ENCODE measurements around the gene FER.
"Not testable (repeated sequence)": the region's sequence is repeated elsewhere in the genome, so short reads cannot be mapped to it uniquely, and the experiment has no call there.

FER gene

GRCh38 chr5:109016300-109016699, 268.6 kb downstream of the FER start:
- H3K36me3 ChIP-seq (ENCODE audit: control insufficient read depth in 1 of 2, insufficient read depth in 2 of 2, low read length in 2 of 2): no peaks in the 10 kb centered on the region

GRCh38 chr5:109022056-109022455, 274.4 kb downstream of the FER start:
- H3K27me3 ChIP-seq (ENCODE audit: low read depth, low read length): no peaks in the 10 kb centered on the region
- peaks cover 0 to 5% of the 10 kb centered on the region in 2 donors for H3K9me3 ChIP-seq (ENCODE audit: control insufficient read depth in 1 of 2, low read length in 2 of 2)
- peaks cover 0 to 6% of the 10 kb centered on the region in 2 donors for H3K36me3 ChIP-seq (ENCODE audit: control insufficient read depth in 1 of 2, insufficient read depth in 2 of 2, low read length in 2 of 2)
- H3K27ac ChIP-seq (ENCODE audit: low read length): no peak overlapping the region
- no peaks in the 10 kb centered on the region for H3K4me1 ChIP-seq (ENCODE audit: control insufficient read depth in 1 of 2, insufficient read depth in 2 of 2, low read length in 2 of 2)
- H3K4me3 ChIP-seq (ENCODE audit: low read depth in 1 of 2, low read length in 2 of 2): no peak overlapping the region

More at GRCh38 chr5:109016300-109016699, 268.6 kb downstream of the FER start:
- Histone ChIP-seq H3K4me1 (ENCODE audit: control insufficient read depth in 1 of 2, insufficient read depth in 2 of 2, low read length in 2 of 2) (peaks cover 0 to 3% of the 10 kb centered on the region in 2 donors), H3K4me3 (ENCODE audit: low read depth in 1 of 2, low read length in 2 of 2) (no peak overlapping the region), H3K27ac (ENCODE audit: low read length) (no peak overlapping the region), H3K27me3 (ENCODE audit: low read depth, low read length) (no peaks in the 10 kb centered on the region), H3K9me3 (ENCODE audit: control insufficient read depth in 1 of 2, low read length in 2 of 2) (no peaks in the 10 kb centered on the region)

DNA sequence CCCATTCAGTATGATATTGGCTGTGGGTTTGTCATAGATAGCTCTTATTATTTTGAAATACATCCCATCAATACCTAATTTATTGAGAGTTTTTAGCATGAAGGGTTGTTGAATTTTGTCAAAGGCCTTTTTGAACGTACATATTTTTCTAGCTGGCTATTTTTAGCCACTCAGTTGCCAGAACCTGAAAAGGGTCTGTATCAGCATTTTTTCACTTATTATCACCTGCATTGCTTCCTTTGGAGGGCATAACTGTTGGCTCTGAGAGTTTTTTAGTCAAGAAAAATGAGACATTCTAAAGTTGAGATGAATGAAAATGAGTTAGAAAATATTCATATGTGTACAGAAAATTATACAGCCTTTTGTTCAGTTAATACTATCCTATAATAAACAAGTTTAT, 278.0 kb downstream of the FER start:
- H3K27ac ChIP-seq (ENCODE audit: low read length); H3K9me3 ChIP-seq (ENCODE audit: control insufficient read depth in 1 of 2, low read length in 2 of 2); H3K4me3 ChIP-seq (ENCODE audit: low read depth in 1 of 2, low read length in 2 of 2); H3K27me3 ChIP-seq (ENCODE audit: low read depth, low read length); H3K4me1 ChIP-seq (ENCODE audit: control insufficient read depth in 1 of 2, insufficient read depth in 2 of 2, low read length in 2 of 2); H3K36me3 ChIP-seq (ENCODE audit: control insufficient read depth in 1 of 2, insufficient read depth in 2 of 2, low read length in 2 of 2): not testable (repeated sequence)

- peaks cover 0 to 5% of the 10 kb centered on the region in 2 donors for H3K9me3 ChIP-seq (ENCODE audit: control insufficient read depth in 1 of 2, low read length in 2 of 2)
- peaks cover 0 to 6% of the 10 kb centered on the region in 2 donors for H3K36me3 ChIP-seq (ENCODE audit: control insufficient read depth in 1 of 2, insufficient read depth in 2 of 2, low read length in 2 of 2)
- peaks cover 0 to 3% of the 10 kb centered on the region in 2 donors for H3K4me1 ChIP-seq (ENCODE audit: control insufficient read depth in 1 of 2, insufficient read depth in 2 of 2, low read length in 2 of 2)
- H3K4me3 ChIP-seq (ENCODE audit: low read depth in 1 of 2, low read length in 2 of 2): no peak overlapping the region
- H3K27ac ChIP-seq (ENCODE audit: low read length): no peak overlapping the region
- H3K27me3 ChIP-seq (ENCODE audit: low read depth, low read length): no peaks in the 10 kb centered on the region
These were observed 280.4 kb downstream of the FER start for GRCh38 chr5:109027983-109028607.

- H3K36me3 ChIP-seq (ENCODE audit: control insufficient read depth in 1 of 2, insufficient read depth in 2 of 2, low read length in 2 of 2): peaks cover 0 to 6% of the 10 kb centered on the region in 2 donors
- peaks cover 0 to 3% of the 10 kb centered on the region in 2 donors for H3K4me1 ChIP-seq (ENCODE audit: control insufficient read depth in 1 of 2, insufficient read depth in 2 of 2, low read length in 2 of 2)
- H3K9me3 ChIP-seq (ENCODE audit: control insufficient read depth in 1 of 2, low read length in 2 of 2): peaks cover 0 to 5% of the 10 kb centered on the region in 2 donors
- H3K27me3 ChIP-seq (ENCODE audit: low read depth, low read length): no peaks in the 10 kb centered on the region
- H3K4me3 ChIP-seq (ENCODE audit: low read depth in 1 of 2, low read length in 2 of 2): no peak overlapping the region
- H3K27ac ChIP-seq (ENCODE audit: low read length): no peak overlapping the region
These were observed 281.1 kb downstream of the FER start for GRCh38 chr5:109028608-109029299.

DNA sequence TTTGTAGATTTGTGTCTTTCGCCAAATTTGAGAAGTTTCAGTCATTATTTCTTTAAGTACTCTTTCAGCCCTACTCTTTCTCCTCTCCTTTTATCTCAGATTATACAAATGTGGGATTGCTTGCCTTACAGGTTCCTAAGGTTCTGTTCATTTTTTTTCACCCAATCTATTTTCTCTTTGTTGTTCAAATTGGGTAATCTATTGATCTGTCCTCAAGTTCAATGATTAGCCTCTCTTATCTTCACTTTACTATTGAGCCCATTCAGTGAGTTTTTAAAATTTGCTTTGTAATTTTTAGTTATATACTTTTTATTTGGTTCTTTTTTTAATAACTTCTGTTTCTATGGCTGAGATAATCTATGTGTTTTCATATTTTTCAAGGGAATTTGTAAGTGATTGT, 282.1 kb downstream of the FER start:
- H3K4me1 ChIP-seq (ENCODE audit: control insufficient read depth in 1 of 2, insufficient read depth in 2 of 2, low read length in 2 of 2): peaks cover 0 to 3% of the 10 kb centered on the region in 2 donors
- H3K27me3 ChIP-seq (ENCODE audit: low read depth, low read length): no peaks in the 10 kb centered on the region
- H3K4me3 ChIP-seq (ENCODE audit: low read depth in 1 of 2, low read length in 2 of 2): no peak overlapping the region
- no peaks in the 10 kb centered on the region for H3K9me3 ChIP-seq (ENCODE audit: control insufficient read depth in 1 of 2, low read length in 2 of 2)
- H3K27ac ChIP-seq (ENCODE audit: low read length): no peak overlapping the region
- H3K36me3 ChIP-seq (ENCODE audit: control insufficient read depth in 1 of 2, insufficient read depth in 2 of 2, low read length in 2 of 2): no peaks in the 10 kb centered on the region

DNA sequence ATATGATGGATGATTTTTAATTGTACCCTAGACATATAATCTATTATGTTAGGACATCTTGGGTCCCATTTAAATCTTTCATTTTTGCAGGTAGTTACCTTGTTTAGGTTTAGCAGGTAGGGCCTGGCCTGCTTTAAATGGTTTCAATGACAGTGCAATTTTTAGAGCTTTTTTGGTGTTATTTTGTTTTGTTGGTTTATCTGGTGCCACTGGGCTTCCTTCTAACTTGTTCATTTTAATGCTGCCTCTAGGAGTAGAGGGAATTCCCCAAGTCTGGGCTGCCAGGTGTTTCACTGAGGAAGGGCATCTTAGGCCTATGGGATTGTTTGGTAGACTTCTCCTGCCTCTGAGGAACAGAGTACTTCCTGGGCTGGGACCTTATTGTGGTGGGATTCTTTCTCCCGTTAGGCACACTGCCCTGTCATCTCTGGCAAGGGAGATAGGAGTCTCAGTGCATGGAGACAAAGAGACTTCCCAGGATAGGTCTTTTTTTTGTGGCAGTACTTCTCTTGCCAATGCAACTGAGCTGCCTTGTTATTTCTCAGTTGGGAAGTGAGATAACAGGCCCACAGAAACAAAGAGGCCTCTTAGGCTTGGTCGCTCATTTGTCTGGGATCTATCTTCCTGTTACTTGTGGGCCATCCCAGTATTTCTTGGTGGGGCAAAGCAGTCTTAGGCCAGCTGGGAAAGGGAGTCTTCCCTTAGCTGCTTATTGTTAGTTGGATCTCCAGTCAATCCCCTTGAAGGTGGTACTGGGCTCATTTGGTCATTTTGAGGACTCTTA, 282.9 kb downstream of the FER start:
- H3K9me3 ChIP-seq (ENCODE audit: control insufficient read depth in 1 of 2, low read length in 2 of 2): no peaks in the 10 kb centered on the region
- H3K36me3 ChIP-seq (ENCODE audit: control insufficient read depth in 1 of 2, insufficient read depth in 2 of 2, low read length in 2 of 2): no peaks in the 10 kb centered on the region
- H3K4me3 ChIP-seq (ENCODE audit: low read depth in 1 of 2, low read length in 2 of 2): no peak overlapping the region
- no peak overlapping the region for H3K27ac ChIP-seq (ENCODE audit: low read length)
- peaks cover 0 to 3% of the 10 kb centered on the region in 2 donors for H3K4me1 ChIP-seq (ENCODE audit: control insufficient read depth in 1 of 2, insufficient read depth in 2 of 2, low read length in 2 of 2)
- no peaks in the 10 kb centered on the region for H3K27me3 ChIP-seq (ENCODE audit: low read depth, low read length)

GRCh38 chr5:109034306-109034705, 286.6 kb downstream of the FER start:
- Histone ChIP-seq H3K36me3 (ENCODE audit: control insufficient read depth in 1 of 2, insufficient read depth in 2 of 2, low read length in 2 of 2) (no peaks in the 10 kb centered on the region), H3K4me3 (ENCODE audit: low read depth in 1 of 2, low read length in 2 of 2) (no peak overlapping the region), H3K4me1 (ENCODE audit: control insufficient read depth in 1 of 2, insufficient read depth in 2 of 2, low read length in 2 of 2) (no peaks in the 10 kb centered on the region), H3K27ac (ENCODE audit: low read length) (no peak overlapping the region), H3K27me3 (ENCODE audit: low read depth, low read length) (no peaks in the 10 kb centered on the region), H3K9me3 (ENCODE audit: control insufficient read depth in 1 of 2, low read length in 2 of 2) (no peaks in the 10 kb centered on the region)

DNA sequence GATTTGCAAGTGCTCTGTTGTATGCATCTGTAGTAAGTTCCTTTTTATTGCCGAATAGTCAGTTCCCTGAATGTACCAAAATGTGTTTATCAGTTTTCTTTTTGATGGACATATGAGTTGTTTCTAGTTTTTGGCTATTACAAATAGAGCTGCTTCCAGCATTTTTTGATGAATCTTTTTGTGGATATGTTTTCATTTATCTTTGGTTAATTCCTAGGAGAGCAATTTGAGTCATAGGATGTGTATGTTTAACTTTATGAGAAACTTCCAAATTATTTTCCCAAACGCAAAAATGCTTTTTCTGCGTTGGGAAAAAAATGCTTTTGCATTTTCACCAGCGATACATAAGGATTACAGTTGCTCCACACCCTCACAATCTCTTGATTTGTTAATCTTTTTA, 287.7 kb downstream of the FER start:
- peaks cover 0 to 3% of the 10 kb centered on the region in 2 donors for H3K36me3 ChIP-seq (ENCODE audit: control insufficient read depth in 1 of 2, insufficient read depth in 2 of 2, low read length in 2 of 2)
- no peaks in the 10 kb centered on the region for H3K27me3 ChIP-seq (ENCODE audit: low read depth, low read length)
- H3K4me3 ChIP-seq (ENCODE audit: low read depth in 1 of 2, low read length in 2 of 2): no peak overlapping the region
- H3K4me1 ChIP-seq (ENCODE audit: control insufficient read depth in 1 of 2, insufficient read depth in 2 of 2, low read length in 2 of 2): no peaks in the 10 kb centered on the region
- no peak overlapping the region for H3K27ac ChIP-seq (ENCODE audit: low read length)
- H3K9me3 ChIP-seq (ENCODE audit: control insufficient read depth in 1 of 2, low read length in 2 of 2): no peaks in the 10 kb centered on the region

- H3K4me3 ChIP-seq (ENCODE audit: low read depth in 1 of 2, low read length in 2 of 2): no peak overlapping the region
- no peak overlapping the region for H3K27ac ChIP-seq (ENCODE audit: low read length)
- peaks cover 0 to 5% of the 10 kb centered on the region in 2 donors for H3K36me3 ChIP-seq (ENCODE audit: control insufficient read depth in 1 of 2, insufficient read depth in 2 of 2, low read length in 2 of 2)
- no peaks in the 10 kb centered on the region for H3K9me3 ChIP-seq (ENCODE audit: control insufficient read depth in 1 of 2, low read length in 2 of 2)
- no peaks in the 10 kb centered on the region for H3K4me1 ChIP-seq (ENCODE audit: control insufficient read depth in 1 of 2, insufficient read depth in 2 of 2, low read length in 2 of 2)
- H3K27me3 ChIP-seq (ENCODE audit: low read depth, low read length): no peaks in the 10 kb centered on the region
These were observed 290.6 kb downstream of the FER start for GRCh38 chr5:109038209-109038840.

- no peaks in the 10 kb centered on the region for H3K4me1 ChIP-seq (ENCODE audit: control insufficient read depth in 1 of 2, insufficient read depth in 2 of 2, low read length in 2 of 2)
- no peak overlapping the region for H3K27ac ChIP-seq (ENCODE audit: low read length)
- no peak overlapping the region for H3K4me3 ChIP-seq (ENCODE audit: low read depth in 1 of 2, low read length in 2 of 2)
- no peaks in the 10 kb centered on the region for H3K9me3 ChIP-seq (ENCODE audit: control insufficient read depth in 1 of 2, low read length in 2 of 2)
- peaks cover 0 to 5% of the 10 kb centered on the region in 2 donors for H3K36me3 ChIP-seq (ENCODE audit: control insufficient read depth in 1 of 2, insufficient read depth in 2 of 2, low read length in 2 of 2)
- H3K27me3 ChIP-seq (ENCODE audit: low read depth, low read length): no peaks in the 10 kb centered on the region
These were observed 293.6 kb downstream of the FER start for GRCh38 chr5:109041317-109041716.
